Cardiac septum (tissue), 1 donor: ENCODE results near the gene CFAP99. TPM values are rescaled to one million over a fixed set of nuclear protein-coding genes. Genes with fewer than 3 reads are reported as not detected.

Experiments
- DNase-seq: peaks from one replicate; pipeline ENCODE4 v3.0.0-alpha.2; 2020; ENCODE audit warnings: low spot score
- intact Hi-C: fragments of 100-400 bp; cut with DNase I; formaldehyde crosslinking; loops from one replicate; pipeline ENCODE4 v1.14.0; 2022
- total RNA-seq: library from RNA; stranded (reverse); fragmentation: NEBNext Ultra II Directional; extraction: Animal tissue kit (Norgen Biotek cat#: 25700); gene quantifications from one replicate; pipeline ENCODE4 v1.2.1, GENCODE V29; 2021
- donor health status: DM: no; HTN: no; CAD: no.

Gene CFAP99
- total RNA-seq, 1 donor from 2014 or later: not detected

GRCh38 chr4:2441393-2442174 is 22.8 kb downstream of the CFAP99 start:
- DNase-seq: no peak
- intact Hi-C loops: loop anchor here (5.0 kb wide), 1 partner anchor 219 kb away; no protein-coding TSS in a partner anchor

GRCh38 chr4:2442175-2442993 is 23.6 kb downstream of the CFAP99 start:
- intact Hi-C loops: loop anchor here (5.0 kb wide), 1 partner anchor 220 kb away; no protein-coding TSS in a partner anchor
- DNase-seq: no peak

GRCh38 chr4:2443061-2443730 is 24.4 kb downstream of the CFAP99 start:
- intact Hi-C loops: loop anchor here (5.0 kb wide), 1 partner anchor 221 kb away; no protein-coding TSS in a partner anchor
- no peak for DNase-seq

- DNase-seq: no peak
Measured at GRCh38 chr4:2443956-2444740, 25.4 kb downstream of the CFAP99 start.

GRCh38 chr4:2445130-2445529 is 26.4 kb downstream of the CFAP99 start:
- no peak for DNase-seq
- intact Hi-C loops: no loop called here

More at GRCh38 chr4:2443956-2444740, 25.4 kb downstream of the CFAP99 start:
- intact Hi-C loops: loop anchor here (5.0 kb wide), 1 partner anchor 222 kb away; no protein-coding TSS in a partner anchor

- no peak for DNase-seq
- intact Hi-C loops: no loop called here
Measured at GRCh38 chr4:2445571-2445970, 26.8 kb downstream of the CFAP99 start.

- no peak for DNase-seq
- intact Hi-C loops: no loop called here
Measured at GRCh38 chr4:2446656-2447564, 28.2 kb downstream of the CFAP99 start.

- DNase-seq: no peak
- intact Hi-C loops: no loop called here
Measured at GRCh38 chr4:2448589-2448988, 29.8 kb downstream of the CFAP99 start.

GRCh38 chr4:2449051-2449450 is 30.3 kb downstream of the CFAP99 start:
- DNase-seq: no peak
- intact Hi-C loops: no loop called here

- no peak for DNase-seq
- intact Hi-C loops: no loop called here
Measured at GRCh38 chr4:2449511-2450392, 31.0 kb downstream of the CFAP99 start.

- DNase-seq: no peak
- intact Hi-C loops: no loop called here
Measured at GRCh38 chr4:2450394-2451035, 31.8 kb downstream of the CFAP99 start.

GRCh38 chr4:2451036-2451520 is 32.3 kb downstream of the CFAP99 start:
- intact Hi-C loops: no loop called here
- DNase-seq: no peak

- no peak for DNase-seq
Measured at GRCh38 chr4:2451821-2452785, 33.3 kb downstream of the CFAP99 start.

GRCh38 chr4:2457481-2458295 is 38.9 kb downstream of the CFAP99 start:
- DNase-seq: no peak
- intact Hi-C loops: no loop called here

More at GRCh38 chr4:2451821-2452785, 33.3 kb downstream of the CFAP99 start:
- intact Hi-C loops: no loop called here
